CD4-positive, alpha-beta T cell treated with Interleukin-2 at 100 ng/mL for 4 hours (primary cell): Measurements from ENCODE around the gene KCNQ5.

Experiments used
- DNase-seq: peaks from one replicate; pipeline ENCODE4 v3.0.0-alpha.2; 2020; ENCODE audit warnings: low spot score

Gene KCNQ5

DNA sequence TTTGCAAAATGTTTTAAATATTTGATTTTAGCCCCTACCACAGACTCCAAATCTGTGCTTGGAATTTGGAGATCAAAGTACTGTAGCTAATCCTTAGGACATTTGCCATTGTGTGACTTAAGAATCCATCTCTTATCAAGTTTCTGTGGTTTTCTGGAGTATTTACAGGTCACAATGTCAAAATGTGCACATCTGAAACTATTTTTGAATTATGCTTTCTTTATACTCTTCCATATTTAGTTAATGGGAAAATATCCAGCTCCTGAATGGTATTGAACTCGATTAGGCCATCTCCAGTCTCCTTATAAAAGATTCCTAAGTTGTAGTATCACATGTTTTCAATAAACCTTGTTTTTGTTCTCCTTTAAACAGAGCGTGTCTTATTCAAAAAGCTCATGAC is 441.0 kb downstream of the KCNQ5 start:
- no peak for DNase-seq

- DNase-seq = no peak
Observed at GRCh38 chr6:73064266-73064665, 442.4 kb downstream of the KCNQ5 start.

- DNase-seq = no peak
Observed at GRCh38 chr6:73073238-73073637, 451.4 kb downstream of the KCNQ5 start.

DNA sequence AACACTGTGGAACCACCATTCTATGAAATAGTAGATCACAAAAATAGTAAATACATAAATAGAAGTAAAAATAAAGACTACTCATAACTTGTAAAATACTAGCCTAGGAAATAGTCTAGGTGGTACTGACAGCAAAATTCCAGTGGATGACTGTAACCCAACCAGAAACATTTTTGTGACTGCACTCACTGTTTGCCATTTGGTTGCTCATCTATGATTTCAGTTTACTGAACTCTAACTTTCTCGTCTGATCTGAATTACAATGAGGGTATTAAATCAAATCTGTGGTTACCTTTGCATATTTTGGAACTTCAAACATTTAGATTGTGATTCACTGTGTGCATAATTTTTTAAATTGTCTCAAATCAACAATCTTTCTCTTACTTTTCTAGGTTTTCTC is 452.3 kb downstream of the KCNQ5 start:
- no peak for DNase-seq

- DNase-seq = no peak
Observed at GRCh38 chr6:73076211-73076954, 454.5 kb downstream of the KCNQ5 start.

- DNase-seq = no peak
Observed at GRCh38 chr6:73078333-73078862, 456.5 kb downstream of the KCNQ5 start.

DNA sequence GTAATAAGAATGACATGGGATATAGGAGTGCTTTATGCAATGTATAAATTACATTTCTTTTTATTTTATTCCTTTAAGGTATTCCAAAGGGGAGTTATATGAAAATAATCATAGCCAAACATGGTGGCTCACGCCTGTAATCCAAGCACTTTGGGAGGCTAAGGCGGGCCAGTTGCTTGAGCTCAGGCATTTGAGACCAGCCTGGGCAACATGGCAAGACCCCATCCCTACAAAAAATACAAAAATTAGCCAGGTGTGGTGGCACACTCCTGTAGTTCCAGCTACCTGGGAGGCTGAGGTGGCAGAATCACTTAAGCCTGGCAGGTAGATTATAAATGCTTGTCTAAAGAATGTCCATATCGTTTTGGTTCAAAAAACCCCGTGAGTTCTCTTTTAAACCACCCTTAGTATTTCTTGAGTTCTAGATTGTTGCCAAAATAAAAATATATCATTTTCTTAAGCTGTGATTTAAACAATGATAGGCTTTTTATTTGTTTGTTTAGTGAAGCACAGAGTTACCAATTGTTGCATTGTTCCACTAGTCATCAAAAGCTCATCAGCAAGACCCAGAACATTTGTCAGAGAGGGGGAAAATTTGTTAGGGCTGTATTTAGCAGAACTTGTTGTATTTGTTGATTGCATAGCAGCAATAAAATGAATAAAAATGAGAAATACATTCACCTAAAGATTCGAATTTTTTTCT is 457.2 kb downstream of the KCNQ5 start:
- DNase-seq = no peak

DNA sequence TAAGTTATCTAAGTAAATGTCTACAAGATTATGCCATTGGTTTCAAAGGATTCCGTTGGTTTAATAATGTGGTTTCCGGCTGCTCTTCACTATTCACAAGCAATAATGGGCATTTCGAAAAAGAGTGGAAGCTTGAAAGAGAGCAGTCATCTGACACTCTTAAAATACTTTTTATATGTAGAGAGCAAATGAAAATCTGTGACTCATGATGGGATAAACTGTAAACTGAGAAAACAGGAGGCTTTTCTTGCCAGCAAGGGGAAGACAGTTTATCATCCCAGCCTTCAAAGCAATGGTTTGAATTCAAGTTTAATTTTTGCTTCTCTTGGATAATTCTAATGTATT is 457.7 kb downstream of the KCNQ5 start:
- DNase-seq = no peak

- DNase-seq = no peak
Observed at GRCh38 chr6:73079978-73080377, 458.1 kb downstream of the KCNQ5 start.

DNA sequence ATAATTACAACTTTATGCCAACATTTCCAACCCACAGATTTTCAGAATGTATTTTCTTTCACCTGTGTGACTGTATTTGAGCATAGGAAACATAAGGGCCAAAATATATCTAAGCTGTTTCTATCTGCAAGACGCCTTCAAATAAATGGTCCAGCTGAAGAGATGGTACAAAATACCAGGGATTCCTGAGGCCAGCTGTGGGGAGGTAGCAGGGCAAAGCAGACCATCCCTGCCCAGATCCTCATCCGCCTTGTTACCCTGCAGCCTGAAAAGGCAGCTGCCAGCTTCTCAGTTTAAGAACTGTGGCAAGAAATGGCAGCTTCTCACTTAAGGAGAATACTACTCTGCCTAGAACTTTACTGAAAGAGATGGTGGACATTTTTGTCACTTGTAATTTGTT is 460.1 kb downstream of the KCNQ5 start:
- no peak for DNase-seq

- no peak for DNase-seq
Observed at GRCh38 chr6:73083886-73084285, 462.0 kb downstream of the KCNQ5 start.

- DNase-seq = no peak
Observed at GRCh38 chr6:73085443-73085871, 463.6 kb downstream of the KCNQ5 start.

- no peak for DNase-seq
Observed at GRCh38 chr6:73086726-73087125, 464.9 kb downstream of the KCNQ5 start.

DNA sequence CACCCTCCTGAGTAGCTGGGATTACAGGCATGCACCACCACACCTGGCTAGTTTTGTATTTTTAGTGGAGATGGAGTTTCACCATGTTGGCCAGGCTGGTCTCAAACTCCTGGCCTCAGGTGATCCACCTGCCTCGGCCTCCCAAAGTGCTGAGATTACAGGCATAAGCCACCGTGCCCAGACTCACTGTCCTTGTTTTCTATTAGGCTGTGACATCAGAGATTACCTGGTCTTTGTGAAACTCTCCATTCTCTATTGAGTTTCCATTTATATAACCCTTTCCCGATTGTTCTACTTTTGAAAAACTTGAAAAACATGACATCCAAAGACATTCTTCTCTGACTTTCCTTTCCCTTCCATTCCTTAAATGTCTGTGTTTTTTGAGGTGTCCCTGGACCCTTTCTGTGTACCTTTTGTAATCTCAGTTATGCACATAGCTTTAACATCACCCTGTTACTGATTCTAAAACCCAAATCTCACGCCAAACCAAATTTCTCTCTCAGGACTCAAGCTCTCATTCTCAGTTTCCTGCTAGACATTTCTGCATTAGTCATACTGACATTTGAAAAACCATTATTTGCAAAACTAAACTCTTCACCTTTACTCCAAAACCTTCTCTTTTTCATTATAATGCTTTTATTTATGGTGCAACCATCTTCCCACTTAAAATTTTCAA is 466.4 kb downstream of the KCNQ5 start:
- DNase-seq = no peak

DNA sequence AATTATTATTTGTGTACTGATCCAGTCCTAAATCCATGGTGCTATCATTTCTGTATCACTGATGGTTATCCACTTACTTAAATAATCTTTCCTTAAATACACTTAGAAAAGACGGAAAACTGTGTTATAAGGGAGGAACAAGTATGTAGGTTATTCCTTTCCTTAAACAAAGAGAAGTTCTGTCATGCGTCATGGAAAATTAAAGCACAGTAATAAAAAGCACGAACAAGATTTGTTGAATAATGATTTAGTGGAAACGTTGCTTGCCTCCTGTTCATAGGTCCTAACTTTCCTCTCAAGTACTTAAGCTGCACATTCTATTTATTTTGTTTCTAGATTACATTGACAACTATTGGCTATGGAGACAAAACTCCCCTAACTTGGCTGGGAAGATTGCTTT is 483.1 kb downstream of the KCNQ5 start:
- no peak for DNase-seq

- no peak for DNase-seq
Observed at GRCh38 chr6:73107016-73107415, 485.2 kb downstream of the KCNQ5 start.

DNA sequence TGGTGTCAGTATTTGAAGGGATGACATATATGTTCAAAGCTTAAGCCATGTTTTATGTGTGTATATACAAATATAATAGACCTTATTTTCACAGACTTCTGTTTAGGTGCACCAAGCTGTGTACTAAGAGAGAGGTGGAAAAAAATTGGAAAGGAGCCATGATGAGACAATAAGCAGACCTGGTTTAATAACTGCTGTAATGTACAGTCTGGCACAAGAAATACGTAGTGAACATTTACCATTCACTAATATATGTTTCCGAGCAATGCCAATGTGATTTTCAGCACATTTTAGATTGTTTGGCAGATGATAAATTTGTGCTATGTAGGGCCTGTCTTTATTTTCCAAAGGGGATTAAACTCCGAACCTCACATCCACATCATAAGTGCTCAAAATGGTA is 487.1 kb downstream of the KCNQ5 start:
- no peak for DNase-seq

- DNase-seq = no peak
Observed at GRCh38 chr6:73109659-73110058, 487.8 kb downstream of the KCNQ5 start.

- DNase-seq = no peak
Observed at GRCh38 chr6:73116330-73116729, 494.5 kb downstream of the KCNQ5 start.

DNA sequence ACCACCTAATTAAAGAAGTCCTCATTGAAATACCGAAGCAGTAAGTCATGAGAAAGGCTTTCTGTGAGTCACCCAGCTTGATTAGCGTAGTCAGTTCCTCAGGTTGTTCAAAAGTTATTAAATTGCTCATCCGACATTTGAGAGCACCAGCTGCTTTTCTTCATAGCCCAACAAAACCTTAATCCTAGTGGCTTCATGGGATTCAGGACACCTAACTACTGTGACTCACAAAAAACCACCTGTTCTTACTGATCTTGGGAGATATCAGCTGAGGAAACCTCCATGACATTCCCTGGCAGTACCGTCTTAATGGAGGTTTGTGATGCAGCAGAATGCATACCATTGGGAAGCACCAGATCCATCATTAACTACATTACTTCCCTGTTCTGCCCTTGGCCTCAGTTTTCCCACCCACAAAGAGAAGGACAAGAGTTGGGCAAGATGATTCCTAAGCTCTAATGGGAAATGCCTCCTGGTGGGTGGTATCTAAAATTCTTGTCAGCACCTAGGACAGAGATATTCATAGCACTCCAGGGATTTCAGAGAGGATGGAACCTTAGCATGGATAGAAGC is 499.6 kb downstream of the KCNQ5 start:
- DNase-seq = no peak

DNA sequence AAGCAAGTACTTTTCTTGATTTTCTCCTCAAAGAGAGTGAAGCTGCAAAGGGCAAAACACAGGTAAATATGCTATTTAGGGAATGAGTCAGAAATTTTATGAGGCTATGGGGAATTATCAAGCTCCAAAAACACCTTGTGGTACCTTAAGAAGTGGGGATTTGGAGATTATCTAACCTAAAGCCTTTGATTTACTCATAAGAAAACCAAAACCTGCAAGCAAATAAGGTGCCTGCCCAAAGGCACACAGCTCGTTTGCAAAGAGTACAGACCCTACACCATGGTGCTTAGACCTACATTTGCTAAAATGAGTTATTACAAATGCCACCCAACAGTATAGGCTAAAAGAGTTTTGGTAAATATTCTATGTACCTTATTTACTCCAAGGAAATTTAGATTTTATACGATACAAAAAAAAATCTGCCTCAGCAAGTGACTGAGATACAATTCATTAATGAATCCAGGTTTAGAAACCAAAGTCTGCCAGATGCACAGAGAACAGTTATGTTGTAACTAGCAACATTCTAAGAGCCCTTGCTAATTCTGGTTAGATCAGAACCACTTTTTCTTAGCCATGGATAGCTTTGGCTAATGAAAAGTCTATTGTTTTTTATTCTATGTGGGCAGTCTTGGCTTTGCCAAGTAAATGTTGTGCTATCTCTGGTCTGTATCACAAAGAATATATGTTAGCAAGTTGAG is 501.9 kb downstream of the KCNQ5 start:
- no peak for DNase-seq
